OCI-LY7 (cell line): ENCODE results near the gene ZNF276. TPM values are rescaled to one million over a fixed set of nuclear protein-coding genes. Genes with fewer than 3 reads are reported as not detected.

Source experiments
- BruUV-seq: library from RNA; stranded (reverse); fragments of 400-500 nt; replicated peaks from 2 replicates; lab custom pipeline; 2021; lab: Mats Ljungman, UMichigan
- CTCF ChIA-PET: fragments of 300-600 bp; sonication (Branson Sonifier 250); formaldehyde crosslinking; loops from one replicate; lab custom pipeline; 2022; ENCODE audit warnings: antibody characterized with exemption; ENCODE audit not compliant: unreplicated experiment; lab: Charles Lee
- POLR2A ChIA-PET: fragments of 300-600 bp; sonication (Branson Sonifier 250); formaldehyde crosslinking; loops from one replicate; lab custom pipeline; 2022; ENCODE audit warnings: antibody characterized with exemption; lab: Charles Lee
- DNase-seq: peaks from one replicate; pipeline ENCODE4 v3.0.0-alpha.2; 2015; ENCODE audit warnings: low spot score
- H2AFZ ChIP-seq: fragments of 200-600 bp; sonication (generic), shearing (Covaris generic); 2 replicates; pipeline ENCODE4 v1.6.1; 2014; ENCODE audit warnings: mild to moderate bottlenecking, antibody characterized with exemption, low read length, moderate library complexity
- H3K27ac ChIP-seq: fragments of 200-600 bp; sonication (generic); 2 replicates; pipeline ENCODE4 v1.5.1; 2014; ENCODE audit warnings: mixed run types, low read depth, mild to moderate bottlenecking, moderate library complexity, low read length, inconsistent platforms; ENCODE audit not compliant: poor library complexity, severe bottlenecking
- H3K36me3 ChIP-seq: fragments of 200-600 bp; sonication (generic); 2 replicates; pipeline ENCODE4 v1.6.1; 2014; ENCODE audit warnings: mild to moderate bottlenecking, antibody characterized with exemption, low read length, moderate library complexity, mixed read lengths; ENCODE audit not compliant: insufficient read depth
- H3K4me1 ChIP-seq: fragments of 200-600 bp; sonication (generic); 2 replicates; pipeline ENCODE4 v1.5.1; 2014; ENCODE audit warnings: mild to moderate bottlenecking, low read length; ENCODE audit not compliant: insufficient read depth, poor library complexity, severe bottlenecking
- H3K4me2 ChIP-seq: fragments of 200-600 bp; sonication (generic); 2 replicates; pipeline ENCODE4 v1.6.1; 2014; ENCODE audit warnings: mild to moderate bottlenecking, low read length
- H3K4me3 ChIP-seq: fragments of 200-600 bp; sonication (generic); 2 replicates; pipeline ENCODE4 v1.5.1; 2014; ENCODE audit warnings: mild to moderate bottlenecking, low read depth, low read length; ENCODE audit not compliant: poor library complexity, severe bottlenecking
- H3K79me2 ChIP-seq: fragments of 200-600 bp; sonication (generic); 2 replicates; pipeline ENCODE4 v1.6.1; 2016; ENCODE audit warnings: low read depth, mild to moderate bottlenecking, low read length, moderate library complexity, mixed read lengths; ENCODE audit not compliant: insufficient read depth
- H3K9me2 ChIP-seq: fragments of 200-600 bp; sonication (generic); 2 replicates; pipeline ENCODE4 v1.6.1; 2016; ENCODE audit warnings: mild to moderate bottlenecking, low read length, mixed read lengths; ENCODE audit not compliant: insufficient read depth
- H3K9me3 ChIP-seq: fragments of 200-600 bp; sonication (generic); 2 replicates; pipeline ENCODE4 v1.6.1; 2014; ENCODE audit warnings: mild to moderate bottlenecking, mixed run types, low read length, mixed read lengths
- H4K20me1 ChIP-seq: fragments of 200-600 bp; sonication (generic); 2 replicates; pipeline ENCODE4 v1.6.1; 2014; ENCODE audit warnings: mild to moderate bottlenecking, antibody characterized with exemption, low read length, moderate library complexity, mixed read lengths; ENCODE audit not compliant: insufficient read depth
- EZH2phosphoT487 ChIP-seq: fragments of 200-600 bp; sonication (generic); IDR thresholded peaks from 2 replicates; pipeline ENCODE4 v1.6.1; 2018; ENCODE audit warnings: low read depth, borderline replicate concordance, mild to moderate bottlenecking, mixed run types, antibody characterized with exemption, low read length, moderate library complexity, mixed read lengths
- intact Hi-C: fragments of 100-400 bp; cut with micrococcal nuclease; formaldehyde crosslinking; loops from one replicate; pipeline ENCODE4 v1.10.0; 2022; ENCODE audit not compliant: unreplicated experiment
- total RNA-seq, 2 experiments: library from RNA; depleted of rRNA in 1 of 2; stranded (reverse); fragments of >200 nt in 1 of 2; shearing (Covaris generic) in 1 of 2; gene quantifications; 2 replicates each; pipeline ENCODE4 v1.2.3, GENCODE V29; 2014 to 2022
- TF ChIP-seq, protein P1 (sequence below): fragments of 200-600 bp; sonication (generic); conservative IDR thresholded peaks from 2 replicates; pipeline ENCODE4 v1.5.1; 2014; ENCODE audit warnings: mild to moderate bottlenecking, antibody characterized with exemption, low read length, moderate library complexity, mixed read lengths

The ZNF276 gene
- total RNA-seq, 2 experiments from 2014 or later = 27.4 to 30.8 TPM

DNA sequence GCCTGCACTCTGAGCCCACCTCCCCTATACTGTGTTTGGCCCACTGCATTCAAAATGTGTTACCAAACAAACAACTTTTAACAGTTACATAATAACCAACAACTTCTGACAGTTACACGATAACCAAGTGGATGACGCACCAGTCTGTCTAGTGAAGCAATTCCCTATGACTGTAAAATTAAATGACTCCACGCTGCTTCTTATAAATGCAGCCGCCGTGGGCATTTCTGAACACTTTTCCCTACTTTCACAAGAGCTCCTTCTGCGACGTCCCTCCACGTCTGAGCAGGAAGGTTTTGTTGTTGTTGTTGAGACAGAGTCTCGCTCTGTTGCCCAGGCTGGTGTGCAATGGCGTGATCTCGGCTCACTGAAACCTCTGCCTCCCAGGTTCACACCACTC is 27.6 kb downstream of the ZNF276 start:
- Histone ChIP-seq H3K36me3 (peaks cover 95% of the 10 kb centered on the region), H3K79me2 (peaks cover 3% of the 10 kb centered on the region; the same call in 1 of the 2 replicates), H3K4me2 (no peak overlapping the region), H3K9me3 (no peaks in the 10 kb centered on the region), H4K20me1 (no peaks in the 10 kb centered on the region), H3K9me2 (no peaks in the 10 kb centered on the region), H3K4me3 (no peak overlapping the region), H3K4me1 (no peaks in the 10 kb centered on the region), H3K27ac (no peak overlapping the region), H2AFZ (no peak overlapping the region)
- no peak for DNase-seq
- ChIA-PET POLR2A (no interaction called here), CTCF (no interaction called here)
- TF ChIP-seq, protein P1, sequence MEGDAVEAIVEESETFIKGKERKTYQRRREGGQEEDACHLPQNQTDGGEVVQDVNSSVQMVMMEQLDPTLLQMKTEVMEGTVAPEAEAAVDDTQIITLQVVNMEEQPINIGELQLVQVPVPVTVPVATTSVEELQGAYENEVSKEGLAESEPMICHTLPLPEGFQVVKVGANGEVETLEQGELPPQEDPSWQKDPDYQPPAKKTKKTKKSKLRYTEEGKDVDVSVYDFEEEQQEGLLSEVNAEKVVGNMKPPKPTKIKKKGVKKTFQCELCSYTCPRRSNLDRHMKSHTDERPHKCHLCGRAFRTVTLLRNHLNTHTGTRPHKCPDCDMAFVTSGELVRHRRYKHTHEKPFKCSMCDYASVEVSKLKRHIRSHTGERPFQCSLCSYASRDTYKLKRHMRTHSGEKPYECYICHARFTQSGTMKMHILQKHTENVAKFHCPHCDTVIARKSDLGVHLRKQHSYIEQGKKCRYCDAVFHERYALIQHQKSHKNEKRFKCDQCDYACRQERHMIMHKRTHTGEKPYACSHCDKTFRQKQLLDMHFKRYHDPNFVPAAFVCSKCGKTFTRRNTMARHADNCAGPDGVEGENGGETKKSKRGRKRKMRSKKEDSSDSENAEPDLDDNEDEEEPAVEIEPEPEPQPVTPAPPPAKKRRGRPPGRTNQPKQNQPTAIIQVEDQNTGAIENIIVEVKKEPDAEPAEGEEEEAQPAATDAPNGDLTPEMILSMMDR = no peak
- no peak for TF ChIP-seq EZH2phosphoT487
- BruUV-seq = no TSS peak
- intact Hi-C loops = no loop called here

DNA sequence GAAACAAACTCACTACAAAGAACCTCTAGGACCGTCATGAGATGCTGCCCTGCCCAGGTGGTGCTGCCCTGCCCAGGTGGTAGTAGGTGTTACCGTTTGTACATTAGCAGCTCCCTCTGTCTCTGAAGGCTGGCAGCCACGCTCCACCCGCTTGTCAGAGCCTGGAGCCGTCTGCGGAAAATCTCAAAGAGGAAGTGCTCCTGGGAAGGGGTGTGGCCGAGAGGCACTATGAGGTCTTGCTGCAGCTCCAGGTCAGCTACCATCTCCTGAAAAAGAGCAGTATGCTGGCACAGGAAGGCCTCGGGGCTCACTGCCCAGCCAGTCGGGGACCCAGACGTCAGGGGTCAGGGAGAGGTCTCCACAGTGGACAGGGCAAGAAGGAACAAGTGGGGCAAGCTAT is 28.3 kb downstream of the ZNF276 start:
- peaks cover 95% of the 10 kb centered on the region for H3K36me3 ChIP-seq
- BruUV-seq = no TSS peak
- H4K20me1 ChIP-seq = no peaks in the 10 kb centered on the region
- ChIA-PET POLR2A (no interaction called here), CTCF (no interaction called here)
- H3K9me3 ChIP-seq = no peaks in the 10 kb centered on the region
- H3K4me2 ChIP-seq = no peak overlapping the region
- no peaks in the 10 kb centered on the region for H3K4me1 ChIP-seq
- DNase-seq = no peak
- H2AFZ ChIP-seq = no peak overlapping the region
- H3K27ac ChIP-seq = no peak overlapping the region
- no peak overlapping the region for H3K4me3 ChIP-seq
- H3K79me2 ChIP-seq = peaks cover 10% of the 10 kb centered on the region; the same call in 1 of the 2 replicates
- intact Hi-C loops = loop anchor here (5.0 kb wide), 1 partner anchor 113 kb away; no protein-coding TSS in a partner anchor
- TF ChIP-seq EZH2phosphoT487 = no peak
- TF ChIP-seq, protein P1 = no peak
- no peaks in the 10 kb centered on the region for H3K9me2 ChIP-seq

DNA sequence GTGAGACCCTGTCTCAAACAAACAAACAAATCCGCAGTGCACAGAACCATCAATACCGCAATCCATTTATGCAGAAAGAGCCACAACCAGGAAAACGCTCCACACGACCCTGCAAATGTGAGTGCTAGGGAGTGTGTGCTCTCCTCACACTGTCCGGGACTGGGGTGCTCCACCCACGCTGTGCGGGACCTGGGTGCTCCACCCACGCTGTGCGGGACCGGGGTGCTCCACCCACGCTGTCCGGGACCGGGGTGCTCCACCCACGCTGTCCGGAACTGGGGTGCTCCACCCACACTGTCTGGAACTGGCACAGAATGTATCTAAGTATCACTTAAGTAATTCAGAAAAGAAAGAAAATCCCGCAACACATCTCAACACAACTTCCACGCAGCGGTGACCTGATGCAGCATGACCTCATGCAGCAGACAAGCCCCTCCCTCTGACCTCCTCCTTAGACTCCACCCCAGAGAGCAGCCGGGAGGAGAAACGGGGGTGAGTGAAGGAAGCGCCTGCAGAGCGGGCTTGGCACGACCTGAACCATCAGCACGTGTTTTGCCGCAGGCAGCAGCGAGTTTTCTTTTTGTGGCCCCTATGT is 38.5 kb downstream of the ZNF276 start:
- Histone ChIP-seq H3K4me1 (peaks cover 10% of the 10 kb centered on the region), H4K20me1 (no peaks in the 10 kb centered on the region), H3K4me3 (no peak overlapping the region), H3K9me3 (no peaks in the 10 kb centered on the region), H3K27ac (no peak overlapping the region), H3K36me3 (peaks cover 97% of the 10 kb centered on the region), H3K9me2 (no peaks in the 10 kb centered on the region), H3K4me2 (no peak overlapping the region), H2AFZ (no peak overlapping the region), H3K79me2 (peaks cover 29% of the 10 kb centered on the region; the same call in 1 of the 2 replicates)
- intact Hi-C loops = no loop called here
- BruUV-seq = no TSS peak
- TF ChIP-seq, protein P1 = no peak
- TF ChIP-seq EZH2phosphoT487 = no peak
- ChIA-PET POLR2A (no interaction called here), CTCF (no interaction called here)
- no peak for DNase-seq
